HG03064 (cell line): ENCODE results near the gene CDC37.
"Not testable (repeated sequence)": the region's sequence is repeated elsewhere in the genome, so short reads cannot be mapped to it uniquely, and the experiment has no call there.

ENCODE experiments used
- ATAC-seq: cut with Tn5 transposase; IDR thresholded peaks from one replicate; pipeline ENCODE4 v1.9.1; 2021; ENCODE audit warnings: low read depth; ENCODE audit not compliant: unreplicated experiment

The CDC37 gene

DNA sequence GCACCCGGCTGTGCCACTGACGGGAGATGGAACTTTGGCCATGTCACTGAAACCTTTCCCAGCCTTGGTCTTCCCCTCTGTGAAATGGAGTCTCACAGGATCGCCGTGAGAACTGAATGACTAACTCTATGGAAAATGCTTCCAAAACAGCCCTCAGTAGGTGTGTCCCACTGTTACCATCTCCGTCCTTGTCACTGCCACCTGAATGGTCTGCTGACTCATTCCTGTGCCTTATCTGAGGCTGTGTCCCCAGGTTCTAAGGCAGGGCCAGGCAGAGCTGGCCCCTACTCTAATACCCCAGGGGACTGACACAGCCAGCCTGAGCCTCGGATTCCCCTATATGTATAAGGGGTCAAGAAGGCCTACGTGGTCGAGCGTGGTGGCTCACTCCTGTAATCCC is 4.5 kb downstream of the CDC37 start:
- ATAC-seq = no peak

DNA sequence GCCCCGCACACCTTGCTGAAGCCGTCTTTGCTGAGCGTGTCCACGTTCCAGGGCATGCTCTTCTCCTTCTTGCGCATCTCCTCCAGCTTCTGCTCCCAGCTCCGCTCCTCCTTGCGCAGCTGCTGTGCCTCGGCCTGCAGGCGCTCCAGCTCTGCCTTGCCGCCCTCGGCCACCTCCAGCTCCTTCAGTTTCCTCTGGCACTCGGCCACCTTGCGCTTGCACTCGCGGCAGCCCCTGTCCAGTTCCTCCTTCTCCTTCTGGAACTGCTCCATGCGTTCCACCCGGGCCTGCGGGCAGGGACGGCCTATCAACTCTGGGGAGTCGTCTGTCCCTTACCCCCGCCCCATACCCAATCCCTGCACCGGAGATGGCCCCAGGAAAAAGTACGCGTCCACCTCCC is 7.4 kb downstream of the CDC37 start:
- no peak for ATAC-seq

DNA sequence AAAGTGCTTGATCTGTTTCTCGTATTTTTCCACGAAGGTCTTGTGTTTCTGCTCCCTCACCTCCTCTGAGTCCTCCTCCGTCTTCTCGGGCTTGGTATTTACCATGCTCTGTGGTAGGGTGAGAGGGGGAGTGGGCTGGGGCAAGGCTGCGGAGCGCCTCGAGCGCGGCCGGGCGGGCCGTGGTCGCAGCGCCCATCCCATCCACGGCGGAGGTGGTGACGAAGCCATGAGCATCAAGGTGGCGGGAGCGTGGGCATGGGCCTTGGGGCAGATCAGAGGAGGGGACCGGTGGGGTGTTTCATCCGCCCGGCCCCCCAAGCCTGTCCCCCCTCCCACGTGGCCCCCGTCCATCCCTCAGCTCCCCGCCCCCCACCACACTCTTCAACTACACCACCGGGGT is 7.9 kb downstream of the CDC37 start:
- no peak for ATAC-seq

DNA sequence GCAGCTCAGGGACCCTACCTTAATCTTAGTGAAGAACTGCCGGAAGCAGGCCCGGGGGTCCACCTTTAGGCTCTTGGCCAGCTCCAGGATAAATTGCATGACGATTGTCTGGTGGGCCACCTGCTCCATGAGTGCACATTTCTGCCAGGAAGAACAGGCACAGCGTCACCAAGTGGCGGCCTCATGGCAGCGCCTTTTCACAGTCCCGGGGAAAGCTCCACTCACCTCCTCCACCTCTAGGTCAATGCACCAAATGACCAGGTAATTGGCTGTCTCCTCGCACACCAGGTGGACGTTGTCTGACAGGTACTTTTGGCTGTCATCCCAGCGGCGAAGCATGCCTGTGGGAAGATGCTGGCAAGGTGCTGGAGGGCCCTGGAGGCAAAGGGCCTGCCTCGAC is 8.3 kb downstream of the CDC37 start:
- no peak for ATAC-seq

DNA sequence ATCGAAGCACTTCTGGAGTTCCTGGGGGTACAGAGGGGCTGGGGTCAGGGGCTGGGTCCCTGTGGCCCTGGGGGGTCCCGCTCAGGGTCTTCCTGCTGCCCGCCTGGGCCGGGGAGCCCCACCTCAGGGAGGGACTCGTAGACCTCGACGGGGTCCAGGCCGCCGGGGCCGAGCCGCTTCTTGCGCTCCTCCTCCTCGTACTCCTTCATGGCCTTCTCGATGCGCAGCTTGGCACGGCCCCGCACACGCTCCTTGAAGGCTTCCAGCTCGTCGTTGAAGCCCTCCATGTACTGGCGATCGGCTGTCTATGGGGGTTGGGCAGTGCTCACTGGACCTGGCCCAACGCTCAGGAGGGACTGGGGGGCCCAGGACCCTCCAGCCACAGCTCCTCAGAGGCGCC is 10.2 kb downstream of the CDC37 start:
- ATAC-seq = no peak

DNA sequence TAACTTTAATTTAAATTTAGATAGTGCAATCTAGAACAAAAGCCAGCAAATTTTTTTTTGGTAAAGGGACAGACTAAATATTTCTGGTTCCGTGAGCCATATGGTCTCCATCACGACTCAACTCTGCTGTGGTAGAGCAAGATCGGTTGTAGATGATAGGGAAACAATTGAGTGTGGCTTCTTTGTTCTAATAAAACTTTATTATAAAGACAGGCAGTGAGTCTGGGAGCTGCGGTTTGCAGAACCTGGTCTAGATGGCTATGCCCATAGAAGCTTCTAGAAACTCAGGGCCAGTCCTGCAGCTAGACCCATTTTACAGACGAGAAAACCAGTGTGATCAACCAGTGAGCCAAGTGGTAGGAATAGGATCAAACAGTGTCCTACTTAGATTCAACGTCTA is 11.2 kb downstream of the CDC37 start:
- no peak for ATAC-seq

DNA sequence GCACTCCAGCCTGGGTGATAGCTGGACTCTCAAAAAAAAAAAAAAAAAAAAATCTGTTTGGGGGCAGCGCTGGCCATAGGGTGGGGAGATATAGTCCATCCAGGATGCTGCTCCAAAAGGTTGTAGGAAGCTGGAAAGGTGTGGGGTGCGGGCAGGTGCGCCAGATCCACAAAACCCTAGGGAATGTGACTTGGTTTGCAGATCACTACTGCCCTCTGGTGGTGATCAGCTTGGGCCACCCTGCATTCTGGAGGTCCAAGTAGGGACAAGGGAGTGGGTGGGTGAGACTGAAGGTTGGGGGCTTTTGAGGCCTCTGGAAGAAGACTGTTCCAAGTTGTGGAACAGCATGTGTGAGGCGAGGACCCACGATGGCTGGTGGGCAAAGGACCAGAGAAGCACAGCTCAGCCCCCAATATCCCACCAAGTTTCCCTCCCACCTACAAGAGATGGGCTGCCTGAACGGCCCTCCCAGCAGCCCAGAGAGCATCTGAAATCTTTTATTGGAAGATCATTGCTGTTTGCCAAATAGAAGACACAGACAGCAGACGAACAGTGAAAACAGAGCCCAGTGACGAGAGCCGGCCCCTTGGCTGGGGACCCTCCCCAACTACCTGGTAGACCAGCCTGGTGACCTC is 12.6 kb downstream of the CDC37 start:
- ATAC-seq = no peak

DNA sequence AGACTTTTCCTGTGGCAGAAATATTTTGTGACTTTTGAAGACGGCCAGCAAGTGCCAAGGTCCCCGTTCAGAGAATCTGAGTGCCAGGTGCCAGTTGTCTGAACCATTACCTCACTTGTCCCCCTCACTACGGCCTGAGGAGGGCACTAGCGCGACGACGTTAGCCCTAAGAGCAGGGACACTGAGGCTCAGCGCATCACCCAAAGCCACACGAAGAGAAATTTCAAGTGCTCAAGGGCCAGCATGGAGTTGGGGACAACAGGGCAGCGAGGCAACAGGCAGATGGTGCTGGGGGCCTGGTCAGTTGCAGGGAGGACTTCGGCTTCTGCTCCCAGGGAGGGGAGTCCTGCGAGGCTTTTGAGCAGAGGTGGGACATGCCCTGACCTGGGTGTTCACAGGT is 13.5 kb downstream of the CDC37 start:
- ATAC-seq = no peak

DNA sequence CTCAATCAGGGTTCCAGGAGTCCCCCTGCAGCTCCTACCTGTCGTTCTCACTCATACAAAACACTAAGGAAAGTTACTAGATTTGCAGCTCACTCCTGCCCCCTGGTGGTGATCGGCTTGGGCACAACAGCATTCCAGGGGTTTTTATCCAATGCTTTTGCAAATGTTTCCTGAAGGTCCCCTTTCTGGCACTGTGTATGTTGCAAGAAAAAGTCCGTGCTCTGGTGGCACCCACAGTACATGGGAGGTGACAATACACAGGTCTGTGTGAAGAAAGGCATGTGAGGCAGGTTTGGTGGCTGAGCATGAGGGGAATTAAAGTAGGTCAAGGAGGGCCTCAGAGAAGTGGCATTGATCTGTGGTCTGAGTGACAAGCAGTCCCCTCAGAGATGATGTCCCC is 14.4 kb downstream of the CDC37 start:
- ATAC-seq = no peak

DNA sequence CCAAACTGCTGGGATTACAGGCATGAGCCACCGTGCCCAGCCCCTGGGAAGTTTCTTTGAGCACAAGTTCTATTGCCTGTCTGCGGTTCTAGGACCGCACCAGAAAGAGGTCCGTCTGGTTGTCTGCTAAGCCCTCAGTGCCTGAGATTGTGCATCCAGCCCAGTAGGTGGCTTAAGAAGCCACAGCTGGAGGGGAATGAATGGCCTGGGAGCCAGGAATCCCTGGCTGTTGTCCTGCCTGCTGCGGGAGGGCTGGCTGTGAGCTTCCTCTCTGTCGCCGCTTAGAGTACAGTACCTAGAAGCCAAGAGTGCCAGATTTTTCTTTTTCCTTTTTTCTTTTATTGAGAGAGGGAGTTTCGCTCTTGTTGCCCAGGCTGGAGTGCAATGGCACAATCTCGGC is 18.8 kb downstream of the CDC37 start:
- no peak for ATAC-seq

DNA sequence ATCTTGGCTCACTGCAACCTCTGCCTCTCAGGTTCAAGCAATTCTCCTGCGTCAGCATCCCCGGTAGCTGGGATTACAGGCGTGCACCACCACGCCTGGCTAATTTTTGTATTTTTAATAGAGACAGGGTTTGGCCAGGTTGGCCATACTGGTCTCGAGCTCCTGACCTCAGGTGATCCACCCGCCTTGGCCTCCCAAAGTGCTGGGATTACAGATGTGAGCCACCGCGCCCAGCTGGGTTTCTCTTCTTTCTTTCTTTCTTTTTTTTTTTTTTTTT is 20.2 kb downstream of the CDC37 start:
- not testable (repeated sequence) for ATAC-seq

DNA sequence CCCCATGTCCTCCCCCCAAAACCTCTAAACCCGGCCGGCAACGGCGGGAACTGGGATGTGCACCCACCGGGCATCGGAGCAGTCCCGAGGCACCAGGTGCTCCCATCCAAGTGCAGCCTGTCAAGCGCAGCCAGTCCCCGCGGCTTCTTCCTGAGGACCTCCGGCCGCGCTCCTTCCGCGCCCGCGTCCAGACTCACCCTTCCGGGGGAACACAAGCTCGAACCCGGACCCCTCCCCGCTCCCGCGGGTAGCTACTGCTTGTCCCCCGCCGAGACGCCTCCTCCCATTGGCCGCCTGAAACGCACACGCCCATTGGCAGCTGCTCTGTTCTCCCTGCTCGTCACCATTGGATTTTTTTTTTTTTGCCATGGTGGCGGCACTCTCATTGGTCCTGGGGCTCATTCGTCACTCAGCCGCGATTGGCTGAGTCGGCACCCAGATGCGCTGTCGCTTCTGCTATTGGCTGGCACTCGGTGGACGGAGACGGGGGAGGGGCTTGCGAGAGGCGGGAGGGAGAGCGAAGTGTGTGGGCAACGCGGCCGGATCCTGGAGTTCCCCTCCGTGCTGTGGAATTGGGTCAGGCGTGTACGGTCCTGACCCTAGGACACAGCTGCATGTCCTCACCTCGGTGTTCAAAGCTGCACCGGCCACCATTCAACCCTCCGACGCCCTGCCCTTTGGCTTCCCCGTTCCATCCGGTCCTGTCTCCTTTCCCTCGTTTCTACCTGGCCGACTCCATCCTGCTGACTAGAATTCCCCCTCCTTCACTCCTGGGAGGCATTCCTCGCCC is 22.8 kb downstream of the CDC37 start, which contains the start of gene TYK2:
Gene TYK2 (minus strand): TSS at position 260 of the 790 bp plus-strand sequence. CDS start 2,166 bp downstream, outside the sequence.
- ATAC-seq = peak; percentile 87

DNA sequence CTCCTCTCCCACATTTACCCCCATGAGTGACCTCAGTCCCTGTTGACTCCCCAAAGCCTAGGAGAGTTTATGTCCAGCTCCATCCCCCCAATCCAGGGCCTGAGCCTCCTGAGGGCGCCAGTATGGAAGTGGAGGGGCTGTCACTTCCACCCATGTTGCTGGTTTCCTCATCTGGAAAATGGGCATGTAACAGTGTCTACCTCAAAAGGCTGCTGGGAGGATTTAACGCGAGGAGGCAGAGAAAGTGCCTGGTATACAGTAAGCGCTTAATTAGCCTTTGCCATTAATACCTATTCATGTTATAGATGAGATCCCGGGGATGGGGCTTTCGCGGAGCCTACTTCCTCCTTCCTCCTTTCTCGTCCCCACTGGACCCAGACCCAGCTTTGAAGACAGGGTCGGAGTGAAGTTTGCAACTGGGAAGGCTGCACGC is 23.4 kb downstream of the CDC37 start:
- no peak for ATAC-seq

DNA sequence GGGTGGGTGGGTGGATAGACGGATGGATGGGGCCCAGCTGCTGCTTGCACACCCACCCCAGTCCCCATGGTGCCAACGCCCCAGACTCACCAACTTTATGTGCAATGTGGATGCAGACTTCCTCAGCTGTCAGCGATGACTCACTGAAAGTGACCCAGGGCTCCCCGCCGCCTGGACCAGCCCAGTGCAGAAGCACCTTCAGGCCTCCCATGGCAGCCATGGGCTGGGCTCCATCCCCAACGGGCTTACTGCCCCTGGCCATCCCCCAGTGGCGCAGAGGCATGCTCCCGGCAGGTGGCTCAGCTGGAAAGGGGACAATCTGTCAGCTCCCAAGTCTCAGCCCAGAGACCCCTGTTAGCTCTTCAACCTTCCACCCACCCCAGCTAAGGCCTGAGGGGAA is 25.2 kb downstream of the CDC37 start:
- no peak for ATAC-seq

DNA sequence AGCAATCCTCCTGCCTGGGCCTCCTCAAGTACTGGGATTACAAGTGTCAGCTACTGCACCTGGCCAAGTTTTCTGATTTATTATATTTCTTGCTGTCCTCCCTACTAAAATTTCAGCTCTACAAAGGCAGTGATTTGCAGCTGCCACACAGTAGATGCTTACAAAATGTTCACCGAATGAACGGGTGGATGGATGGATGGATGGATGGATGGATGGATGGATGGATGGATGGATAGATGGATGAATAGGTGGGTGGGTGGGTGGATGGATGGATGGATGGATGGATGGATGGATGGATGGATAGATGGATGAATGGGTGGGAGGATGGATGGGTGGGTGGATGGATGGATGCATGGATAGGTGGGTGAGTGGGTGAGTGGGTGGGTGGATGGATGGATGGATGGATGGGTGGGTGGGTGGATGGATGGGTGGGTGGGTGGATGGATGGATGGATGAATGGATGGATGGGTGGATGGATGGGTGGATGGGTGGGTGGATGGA is 26.2 kb downstream of the CDC37 start:
- ATAC-seq = not testable (repeated sequence)

DNA sequence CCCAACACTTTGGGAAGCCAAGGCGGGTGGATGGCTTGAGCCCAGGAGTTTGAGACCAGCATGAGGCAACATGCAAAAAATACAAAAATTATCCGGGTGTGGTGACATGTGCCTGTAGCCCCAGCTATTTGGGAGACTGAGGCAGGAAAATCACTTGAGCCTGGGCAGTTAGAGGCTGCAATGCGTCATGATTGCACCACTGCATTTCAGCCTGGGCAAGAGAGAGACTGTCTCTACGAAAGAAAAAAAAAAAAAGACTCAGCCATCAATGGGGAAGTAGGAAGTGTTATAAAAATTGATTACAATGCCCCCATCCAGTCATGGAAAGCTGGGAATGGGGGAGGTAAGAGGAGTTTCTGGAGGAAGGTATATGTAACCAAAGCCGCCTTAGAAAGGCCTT is 28.4 kb downstream of the CDC37 start:
- no peak for ATAC-seq

DNA sequence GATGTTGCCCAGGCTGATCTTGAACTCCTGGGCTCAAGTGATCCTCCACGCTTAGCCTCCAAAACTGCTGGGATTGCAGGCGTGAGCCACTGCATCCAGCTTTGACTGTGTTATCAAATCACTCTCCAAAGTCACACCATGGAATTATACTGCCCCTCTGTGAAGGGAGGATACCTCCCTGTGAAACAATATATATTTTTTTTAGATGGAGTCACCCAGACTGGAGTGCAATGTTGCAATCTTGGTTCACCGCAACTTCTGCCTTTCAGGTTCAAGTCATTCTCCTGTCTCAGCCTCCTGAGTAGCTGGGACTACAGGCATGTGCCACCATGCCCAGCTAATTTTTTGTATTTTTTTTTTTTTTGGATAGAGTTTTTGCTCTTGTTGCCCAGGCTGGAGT is 30.7 kb downstream of the CDC37 start:
- ATAC-seq = no peak

DNA sequence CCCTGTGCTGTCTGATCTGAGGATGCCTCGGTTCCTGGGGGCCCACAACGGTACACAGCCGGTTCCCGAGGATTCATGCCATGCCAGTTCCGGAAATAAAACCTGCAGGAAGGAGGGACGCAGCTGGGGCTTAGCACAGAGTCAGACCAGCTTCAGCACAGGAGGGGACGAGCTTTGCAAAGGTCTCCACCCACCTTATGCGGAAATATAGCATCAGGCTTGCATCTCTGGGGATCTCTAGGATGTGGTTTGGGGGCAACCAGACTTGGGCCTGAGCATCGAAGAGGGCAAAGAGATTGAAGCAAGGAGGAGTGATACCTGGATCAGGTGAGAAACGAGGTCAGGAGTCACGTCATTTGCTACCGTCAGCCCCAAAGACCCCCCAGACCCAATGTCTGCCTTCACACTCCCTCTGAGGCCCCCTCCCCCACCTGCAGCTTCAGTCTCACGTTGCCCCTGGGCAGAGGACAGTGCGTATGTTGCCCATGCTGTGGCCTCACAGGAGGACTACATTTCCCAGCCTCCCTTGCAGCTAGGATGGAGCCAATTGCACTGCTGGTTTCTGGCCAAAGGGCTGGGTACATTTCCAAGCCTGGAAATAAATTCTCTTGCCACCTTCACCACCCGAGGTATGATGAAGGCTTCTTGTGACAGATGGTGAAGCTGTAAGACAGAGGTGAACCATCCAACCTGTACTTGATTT is 35.1 kb downstream of the CDC37 start:
- ATAC-seq = no peak

DNA sequence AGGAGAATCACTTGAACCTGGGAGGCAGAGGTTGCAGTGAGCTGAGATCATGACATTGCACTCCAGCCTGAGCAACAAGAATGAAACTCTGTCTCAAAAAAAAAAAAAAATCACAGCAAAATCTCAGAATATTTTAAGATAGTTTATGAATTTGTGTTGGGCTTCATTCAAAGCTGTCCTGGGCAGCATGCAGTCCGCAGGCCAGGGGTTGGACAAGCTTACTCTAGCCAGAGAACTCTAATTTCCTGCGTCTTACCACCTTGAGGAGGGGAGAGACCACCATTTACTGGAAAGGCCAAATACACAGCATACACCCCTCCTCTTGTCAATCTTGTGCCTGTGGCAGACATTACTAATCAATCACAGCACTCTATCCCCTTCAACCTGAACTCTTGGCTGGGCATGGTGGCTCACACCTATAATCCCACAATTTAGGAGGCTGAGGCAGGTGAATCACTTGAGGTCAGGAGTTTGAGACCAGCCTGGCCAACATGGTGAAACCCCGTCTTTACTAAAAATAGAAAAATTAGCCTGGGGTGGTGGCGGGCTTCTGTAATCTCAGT is 36.3 kb downstream of the CDC37 start:
- not testable (repeated sequence) for ATAC-seq

DNA sequence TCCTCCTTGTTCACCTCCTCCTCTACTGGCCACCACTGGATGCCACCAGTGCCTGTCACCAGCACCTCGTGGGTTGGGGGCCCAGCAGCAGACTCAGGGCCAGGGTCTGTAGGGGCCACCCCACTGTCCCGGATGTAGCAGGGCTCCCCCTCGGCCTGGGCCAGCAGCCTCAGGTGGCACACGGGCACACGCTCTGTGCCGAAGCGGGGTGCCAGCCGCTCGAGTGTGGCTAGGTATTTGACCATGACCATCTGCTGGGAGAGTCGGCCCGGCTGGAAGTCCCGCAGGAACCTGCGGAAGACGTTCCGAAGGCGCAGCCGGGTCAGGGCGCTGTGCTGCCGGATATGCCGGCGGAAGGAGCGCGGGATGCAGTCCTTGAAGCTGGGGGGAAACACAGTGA is 37.8 kb downstream of the CDC37 start:
- ATAC-seq = no peak

DNA sequence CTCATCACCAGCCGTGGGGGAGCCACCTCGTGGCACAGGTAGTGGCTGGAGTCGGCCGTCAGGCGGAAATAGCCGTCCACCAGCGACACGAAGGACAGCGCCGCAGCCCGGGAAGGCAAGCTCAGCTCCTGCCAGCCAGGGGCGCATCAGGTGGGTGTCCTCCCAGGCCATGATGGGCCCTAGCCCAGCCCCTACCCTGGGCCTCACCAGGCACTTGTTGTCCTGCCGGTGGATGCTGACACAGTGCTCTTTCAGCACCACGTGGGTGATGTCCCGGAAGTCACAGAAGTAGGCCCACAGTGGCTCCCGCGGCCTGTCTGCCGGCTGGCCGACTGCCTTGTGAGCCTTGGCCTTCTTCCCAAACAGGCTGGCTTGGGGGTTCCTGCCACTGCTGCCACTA is 38.7 kb downstream of the CDC37 start:
- ATAC-seq = no peak
